ENCODE data around the gene PDLIM4.

Gene PDLIM4

GRCh38 chr5:132218321-132218720 lies 39.2 kb upstream of the PDLIM4 start:
- Histone ChIP-seq H3K27me3 (ENCODE audit: control insufficient read depth, low read length) (peaks cover 3% of the 10 kb centered on the region; the same call in 1 of the 2 replicates), H3K79me2 (ENCODE audit: control insufficient read depth, low read length) (no peaks in the 10 kb centered on the region), H3K9me2 (replicated peaks; ENCODE audit: control insufficient read depth, low read length) (no peaks in the 10 kb centered on the region), H3K4me1 (ENCODE audit: control insufficient read depth, low read length) (no peaks in the 10 kb centered on the region), H3K4me2 (ENCODE audit: low read length) (no peak overlapping the region), H3K9me3 (ENCODE audit: control insufficient read depth, insufficient read depth, low read length) (no peaks in the 10 kb centered on the region), H4K20me1 (ENCODE audit: control insufficient read depth, insufficient read depth, low read depth, low read length) (no peaks in the 10 kb centered on the region), H3K36me3 (ENCODE audit: control insufficient read depth, low read length) (no peaks in the 10 kb centered on the region), H3K27ac (ENCODE audit: low read depth, low read length) (no peak overlapping the region), H3K4me3 (ENCODE audit: low read length) (no peak overlapping the region), H3F3A (ENCODE audit: control insufficient read depth, insufficient read depth) (no peaks in the 10 kb centered on the region)
- TF ChIP-seq CTCF (IDR thresholded peaks at IDR 0.05; ENCODE audit: low read depth, low read length, poor library complexity, severe bottlenecking): no peak
- TF ChIP-seq EZH2phosphoT487 (IDR thresholded peaks at IDR 0.05; ENCODE audit: borderline replicate concordance, low read length): no peak

- Histone ChIP-seq H3F3A (ENCODE audit: control insufficient read depth, insufficient read depth) (no peaks in the 10 kb centered on the region), H3K36me3 (ENCODE audit: control insufficient read depth, low read length) (no peaks in the 10 kb centered on the region), H3K4me2 (ENCODE audit: low read length) (no peak overlapping the region), H3K9me3 (ENCODE audit: control insufficient read depth, insufficient read depth, low read length) (no peaks in the 10 kb centered on the region), H3K27me3 (ENCODE audit: control insufficient read depth, low read length) (peaks cover 3% of the 10 kb centered on the region; the same call in 1 of the 2 replicates), H3K4me1 (ENCODE audit: control insufficient read depth, low read length) (no peaks in the 10 kb centered on the region), H3K4me3 (ENCODE audit: low read length) (no peak overlapping the region), H4K20me1 (ENCODE audit: control insufficient read depth, insufficient read depth, low read depth, low read length) (no peaks in the 10 kb centered on the region), H3K79me2 (ENCODE audit: control insufficient read depth, low read length) (no peaks in the 10 kb centered on the region), H3K27ac (ENCODE audit: low read depth, low read length) (no peak overlapping the region), H3K9me2 (replicated peaks; ENCODE audit: control insufficient read depth, low read length) (no peaks in the 10 kb centered on the region)
- TF ChIP-seq CTCF (IDR thresholded peaks at IDR 0.05; ENCODE audit: low read depth, low read length, poor library complexity, severe bottlenecking) (no peak), EZH2phosphoT487 (IDR thresholded peaks at IDR 0.05; ENCODE audit: borderline replicate concordance, low read length) (no peak)
These were observed 38.1 kb upstream of the PDLIM4 start for GRCh38 chr5:132219289-132219970.

- no peaks in the 10 kb centered on the region for H3K36me3 ChIP-seq (ENCODE audit: control insufficient read depth, low read length)
- TF ChIP-seq EZH2phosphoT487 (IDR thresholded peaks at IDR 0.05; ENCODE audit: borderline replicate concordance, low read length) (no peak), CTCF (IDR thresholded peaks at IDR 0.05; ENCODE audit: low read depth, low read length, poor library complexity, severe bottlenecking) (no peak)
These were observed 37.5 kb upstream of the PDLIM4 start for GRCh38 chr5:132219981-132220380.

More at GRCh38 chr5:132219981-132220380, 37.5 kb upstream of the PDLIM4 start:
- Histone ChIP-seq H3K4me2 (ENCODE audit: low read length) (no peak overlapping the region), H3F3A (ENCODE audit: control insufficient read depth, insufficient read depth) (no peaks in the 10 kb centered on the region), H3K79me2 (ENCODE audit: control insufficient read depth, low read length) (no peaks in the 10 kb centered on the region), H3K9me2 (replicated peaks; ENCODE audit: control insufficient read depth, low read length) (no peaks in the 10 kb centered on the region), H4K20me1 (ENCODE audit: control insufficient read depth, insufficient read depth, low read depth, low read length) (no peaks in the 10 kb centered on the region), H3K27me3 (ENCODE audit: control insufficient read depth, low read length) (peaks cover 3% of the 10 kb centered on the region; the same call in 1 of the 2 replicates), H3K27ac (ENCODE audit: low read depth, low read length) (no peak overlapping the region), H3K4me1 (ENCODE audit: control insufficient read depth, low read length) (no peaks in the 10 kb centered on the region), H3K9me3 (ENCODE audit: control insufficient read depth, insufficient read depth, low read length) (no peaks in the 10 kb centered on the region), H3K4me3 (ENCODE audit: low read length) (no peak overlapping the region)
